ENCODE results near the gene HPRT1. TPM values are rescaled to one million over a fixed set of nuclear protein-coding genes. Genes with fewer than 3 reads are reported as not detected.

Gene HPRT1
- total RNA-seq, 1 experiment from 2014 or later: 49.1 TPM

DNA sequence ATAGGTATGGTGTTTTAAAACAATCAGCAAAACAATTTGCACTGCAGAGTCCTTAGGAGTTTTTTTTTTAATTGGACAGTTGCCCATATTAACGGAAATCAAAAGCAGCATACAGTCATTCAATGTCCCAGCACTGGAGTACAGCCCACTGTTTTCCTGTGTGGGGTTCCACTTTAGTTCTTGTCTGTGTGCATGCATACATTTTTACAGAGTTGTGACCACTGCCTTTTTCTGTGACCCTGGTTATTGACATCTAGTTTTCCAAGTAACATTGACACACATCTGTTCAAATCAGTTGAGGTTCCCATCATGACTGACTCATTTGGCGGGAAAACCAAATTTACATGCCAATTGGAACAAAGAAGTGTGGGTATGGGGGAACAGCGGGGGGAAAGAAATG, 83.3 kb downstream of the HPRT1 start:
- Mint-ChIP-seq H3K27ac (ENCODE audit: low read depth, unreplicated experiment) (no peak overlapping the region), H3K36me3 (ENCODE audit: insufficient read depth, unreplicated experiment) (no peaks in the 10 kb centered on the region), H3K4me1 (ENCODE audit: insufficient read depth, unreplicated experiment) (peaks cover 15% of the 10 kb centered on the region), H3K27me3 (ENCODE audit: insufficient read depth, unreplicated experiment) (peaks cover 18% of the 10 kb centered on the region), H3K4me3 (ENCODE audit: unreplicated experiment) (no peak overlapping the region), H3K9me3 (ENCODE audit: unreplicated experiment) (no peaks in the 10 kb centered on the region)
- no peak for DNase-seq (ENCODE audit: unreplicated experiment)
- TF ChIP-seq, protein P1, sequence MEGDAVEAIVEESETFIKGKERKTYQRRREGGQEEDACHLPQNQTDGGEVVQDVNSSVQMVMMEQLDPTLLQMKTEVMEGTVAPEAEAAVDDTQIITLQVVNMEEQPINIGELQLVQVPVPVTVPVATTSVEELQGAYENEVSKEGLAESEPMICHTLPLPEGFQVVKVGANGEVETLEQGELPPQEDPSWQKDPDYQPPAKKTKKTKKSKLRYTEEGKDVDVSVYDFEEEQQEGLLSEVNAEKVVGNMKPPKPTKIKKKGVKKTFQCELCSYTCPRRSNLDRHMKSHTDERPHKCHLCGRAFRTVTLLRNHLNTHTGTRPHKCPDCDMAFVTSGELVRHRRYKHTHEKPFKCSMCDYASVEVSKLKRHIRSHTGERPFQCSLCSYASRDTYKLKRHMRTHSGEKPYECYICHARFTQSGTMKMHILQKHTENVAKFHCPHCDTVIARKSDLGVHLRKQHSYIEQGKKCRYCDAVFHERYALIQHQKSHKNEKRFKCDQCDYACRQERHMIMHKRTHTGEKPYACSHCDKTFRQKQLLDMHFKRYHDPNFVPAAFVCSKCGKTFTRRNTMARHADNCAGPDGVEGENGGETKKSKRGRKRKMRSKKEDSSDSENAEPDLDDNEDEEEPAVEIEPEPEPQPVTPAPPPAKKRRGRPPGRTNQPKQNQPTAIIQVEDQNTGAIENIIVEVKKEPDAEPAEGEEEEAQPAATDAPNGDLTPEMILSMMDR (IDR thresholded peaks at IDR 0.05; ENCODE audit: unreplicated experiment): no peak
- ChIA-PET CTCF (interaction anchor here (0.6 to 1.2 kb wide), 4 partner anchors 9 to 235 kb away, joined by 3 to 5 read pairs (median 3); no protein-coding TSS in a partner anchor), POLR2A (interaction anchor here (0.7 to 1.2 kb wide), 3 partner anchors 9 to 1585 kb away, joined by 3 to 5 read pairs (median 4); no protein-coding TSS in a partner anchor)
- BruUV-seq (replicated peaks): no TSS peak
- intact Hi-C loops (cut with micrococcal nuclease): no loop called here

DNA sequence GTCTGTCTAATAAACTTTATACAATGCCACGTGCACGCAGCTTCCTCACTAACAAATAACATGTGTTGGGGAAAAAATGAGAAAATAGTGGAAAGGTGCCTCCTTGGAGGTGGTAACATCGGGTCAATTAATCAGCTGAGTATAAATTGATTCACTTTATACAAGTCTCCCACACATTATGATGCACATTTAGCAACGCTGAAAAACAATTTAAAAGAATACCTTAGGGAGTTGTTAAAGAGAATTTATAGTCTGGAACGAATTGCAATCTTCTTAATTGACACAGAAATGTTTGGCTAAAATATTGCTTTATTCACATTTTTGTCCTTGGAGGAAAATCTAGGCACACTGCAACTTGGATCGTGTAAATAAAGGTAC, 84.2 kb downstream of the HPRT1 start:
- DNase-seq (ENCODE audit: unreplicated experiment): no peak
- Mint-ChIP-seq H3K9me3 (ENCODE audit: unreplicated experiment) (no peaks in the 10 kb centered on the region), H3K36me3 (ENCODE audit: insufficient read depth, unreplicated experiment) (peaks cover 5% of the 10 kb centered on the region), H3K4me3 (ENCODE audit: unreplicated experiment) (no peak overlapping the region), H3K4me1 (ENCODE audit: insufficient read depth, unreplicated experiment) (peaks cover 20% of the 10 kb centered on the region), H3K27ac (ENCODE audit: low read depth, unreplicated experiment) (no peak overlapping the region), H3K27me3 (ENCODE audit: insufficient read depth, unreplicated experiment) (peaks cover 26% of the 10 kb centered on the region)
- intact Hi-C loops (cut with micrococcal nuclease): no loop called here
- CTCF ChIA-PET: interaction anchor here (0.6 kb wide), 1 partner anchor 234 kb away, joined by 3 read pairs; no protein-coding TSS in a partner anchor
- no TSS peak for BruUV-seq (replicated peaks)
- TF ChIP-seq, protein P1 (IDR thresholded peaks at IDR 0.05; ENCODE audit: unreplicated experiment): no peak
- POLR2A ChIA-PET: no interaction called here

DNA sequence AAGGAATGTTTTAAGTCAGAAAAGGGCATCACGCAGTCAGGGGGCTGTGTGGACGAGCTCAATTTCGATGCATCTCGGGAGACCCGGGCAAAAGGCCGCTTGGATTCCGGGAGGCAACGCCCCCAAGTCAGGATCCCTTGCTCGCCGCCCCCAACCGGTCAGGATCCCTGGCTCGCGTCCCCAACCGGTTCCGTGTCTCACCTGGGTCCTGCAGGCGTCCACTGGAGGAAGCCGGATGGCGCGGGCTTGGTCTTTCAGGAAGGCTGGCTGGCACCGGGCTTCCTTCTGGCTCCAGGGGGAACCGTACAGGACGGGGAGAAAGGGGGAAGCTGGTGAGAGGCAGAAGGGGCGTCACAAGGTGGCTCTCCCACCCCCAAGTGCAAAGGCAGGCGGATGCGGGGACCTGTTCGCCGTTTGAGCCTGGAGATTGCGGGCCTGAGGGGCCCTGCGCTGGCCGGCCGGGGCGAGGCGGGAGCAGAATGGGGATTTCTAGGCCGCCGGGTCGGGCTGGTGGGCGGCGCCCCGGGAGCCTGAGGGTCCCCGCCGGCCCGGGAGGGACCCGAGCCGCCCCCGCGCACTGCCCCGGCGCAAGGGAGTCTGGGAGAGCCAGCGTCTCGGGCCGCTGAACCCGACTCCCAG, 84.7 kb downstream of the HPRT1 start:
- no peak overlapping the region for H3K4me3 Mint-ChIP-seq (ENCODE audit: unreplicated experiment)
- H3K27me3 Mint-ChIP-seq (ENCODE audit: insufficient read depth, unreplicated experiment): peaks cover 26% of the 10 kb centered on the region
- TF ChIP-seq, protein P1 (IDR thresholded peaks at IDR 0.05; ENCODE audit: unreplicated experiment): no peak
- POLR2A ChIA-PET: interaction anchor here (0.6 kb wide), 1 partner anchor 318 kb away, joined by 3 read pairs; no protein-coding TSS in a partner anchor
- H3K36me3 Mint-ChIP-seq (ENCODE audit: insufficient read depth, unreplicated experiment): peaks cover 5% of the 10 kb centered on the region
- H3K9me3 Mint-ChIP-seq (ENCODE audit: unreplicated experiment): no peaks in the 10 kb centered on the region
- H3K4me1 Mint-ChIP-seq (ENCODE audit: insufficient read depth, unreplicated experiment): peaks cover 20% of the 10 kb centered on the region
- H3K27ac Mint-ChIP-seq (ENCODE audit: low read depth, unreplicated experiment): no peak overlapping the region
- no TSS peak for BruUV-seq (replicated peaks)
- DNase-seq (ENCODE audit: unreplicated experiment): no peak
- CTCF ChIA-PET: no interaction called here
- intact Hi-C loops (cut with micrococcal nuclease): no loop called here

DNA sequence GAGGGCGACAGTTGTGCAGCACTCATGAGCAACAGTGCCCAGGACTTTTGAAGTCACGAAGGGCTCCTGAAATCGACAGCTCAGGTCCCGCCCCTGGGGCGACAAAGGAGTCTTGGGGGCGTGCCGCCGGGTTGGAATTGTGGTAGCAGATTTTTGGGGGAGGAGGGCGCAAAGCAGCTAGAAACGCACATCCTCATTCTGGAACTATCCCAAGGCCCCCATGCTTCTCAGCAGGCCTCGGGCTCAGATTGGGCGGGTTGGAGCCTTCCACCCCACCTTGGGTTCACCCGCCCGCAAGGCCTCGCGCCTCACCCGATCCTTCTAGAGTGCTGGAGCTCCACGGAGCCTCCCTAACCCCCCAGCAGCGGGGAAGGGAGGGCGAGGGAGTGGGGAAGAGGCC, 85.5 kb downstream of the HPRT1 start:
- ChIA-PET POLR2A (no interaction called here), CTCF (no interaction called here)
- H3K36me3 Mint-ChIP-seq (ENCODE audit: insufficient read depth, unreplicated experiment): peaks cover 5% of the 10 kb centered on the region
- intact Hi-C loops (cut with micrococcal nuclease): no loop called here
- DNase-seq (ENCODE audit: unreplicated experiment): no peak
- TF ChIP-seq, protein P1 (IDR thresholded peaks at IDR 0.05; ENCODE audit: unreplicated experiment): no peak
- H3K4me3 Mint-ChIP-seq (ENCODE audit: unreplicated experiment): no peak overlapping the region
- peaks cover 20% of the 10 kb centered on the region for H3K4me1 Mint-ChIP-seq (ENCODE audit: insufficient read depth, unreplicated experiment)
- H3K9me3 Mint-ChIP-seq (ENCODE audit: unreplicated experiment): no peaks in the 10 kb centered on the region
- no peak overlapping the region for H3K27ac Mint-ChIP-seq (ENCODE audit: low read depth, unreplicated experiment)
- peaks cover 24% of the 10 kb centered on the region for H3K27me3 Mint-ChIP-seq (ENCODE audit: insufficient read depth, unreplicated experiment)
- no TSS peak for BruUV-seq (replicated peaks)
